ENCODE measurements around the gene TMEM201.

- no peak for TF ChIP-seq POLR2A (IDR thresholded peaks at IDR 0.05; ENCODE audit: low read length)
- TF ChIP-seq GATA1 (IDR thresholded peaks at IDR 0.05; ENCODE audit: low read depth, low read length), result no peak
Measured at GRCh38 chr1:9606458-9606857, 17.7 kb downstream of the TMEM201 start.
